Neural progenitor cell (in vitro differentiated cells): ENCODE results near the gene CINP. TPM values are rescaled to one million over a fixed set of nuclear protein-coding genes. Genes with fewer than 3 reads are reported as not detected.

Experiments used
- DNase-seq: peaks from one replicate; pipeline ENCODE4 v3.0.0-alpha.2; 2016; ENCODE audit warnings: low spot score
- H2AFZ ChIP-seq: fragments of 200-600 bp; sonication (generic); replicated peaks from 2 replicates; pipeline ENCODE4 v1.6.1; 2016; ENCODE audit warnings: antibody characterized with exemption
- H3F3A ChIP-seq: fragments of 200-600 bp; sonication (generic); 2 replicates; pipeline ENCODE4 v1.6.1; 2016; ENCODE audit warnings: antibody characterized with exemption, low read depth
- H3K27ac ChIP-seq: fragments of 200-600 bp; sonication (generic); 2 replicates; pipeline ENCODE4 v1.5.1; 2016; ENCODE audit warnings: mild to moderate bottlenecking
- H3K27me3 ChIP-seq: fragments of 200-600 bp; sonication (generic); 2 replicates; pipeline ENCODE4 v1.6.1; 2016; ENCODE audit warnings: mild to moderate bottlenecking, moderate library complexity
- H3K36me3 ChIP-seq: fragments of 200-600 bp; sonication (generic); 2 replicates; pipeline ENCODE4 v1.5.1; 2016
- H3K4me1 ChIP-seq: fragments of 200-600 bp; sonication (generic); 2 replicates; pipeline ENCODE4 v1.6.1; 2016; ENCODE audit warnings: mixed run types
- H3K4me2 ChIP-seq: fragments of 200-600 bp; sonication (generic); 2 replicates; pipeline ENCODE4 v1.6.1; 2016
- H3K4me3 ChIP-seq: fragments of 200-600 bp; sonication (generic); 2 replicates; pipeline ENCODE4 v1.5.1; 2016
- H3K79me2 ChIP-seq: fragments of 200-600 bp; sonication (generic); 2 replicates; pipeline ENCODE4 v1.6.1; 2016; ENCODE audit warnings: low read depth
- H3K9ac ChIP-seq: fragments of 200-600 bp; sonication (generic); 2 replicates; pipeline ENCODE4 v1.6.1; 2016
- H3K9me3 ChIP-seq: fragments of 200-600 bp; sonication (generic); 2 replicates; pipeline ENCODE4 v1.5.1; 2016; ENCODE audit warnings: low read depth
- H4K20me1 ChIP-seq: fragments of 200-600 bp; sonication (generic); 2 replicates; pipeline ENCODE4 v1.6.1; 2016; ENCODE audit warnings: low read depth
- H3K27ac Mint-ChIP-seq: 3 replicates; pipeline ENCODE4 v1.8.0; 2021; ENCODE audit warnings: mixed read lengths
- H3K27me3 Mint-ChIP-seq: 2 replicates; pipeline ENCODE4 v1.8.0; 2022; ENCODE audit warnings: low read depth, mild to moderate bottlenecking, inconsistent platforms, moderate library complexity, mixed read lengths; ENCODE audit not compliant: insufficient read depth
- H3K36me3 Mint-ChIP-seq: 3 replicates; pipeline ENCODE4 v1.8.0; 2021; ENCODE audit warnings: mixed read lengths
- H3K4me1 Mint-ChIP-seq: 3 replicates; pipeline ENCODE4 v1.8.0; 2021; ENCODE audit warnings: mixed read lengths
- H3K4me3 Mint-ChIP-seq: 3 replicates; pipeline ENCODE4 v1.8.0; 2021; ENCODE audit warnings: mild to moderate bottlenecking, moderate library complexity, mixed read lengths
- H3K9me3 Mint-ChIP-seq: 3 replicates; pipeline ENCODE4 v1.8.0; 2020; ENCODE audit warnings: mixed read lengths
- EZH2 ChIP-seq: fragments of 200-600 bp; sonication (generic); IDR thresholded peaks from 2 replicates; pipeline ENCODE4 v1.6.1; 2017; ENCODE audit warnings: antibody characterized with exemption, mild to moderate bottlenecking, moderate library complexity
- EZH2phosphoT487 ChIP-seq: fragments of 200-600 bp; sonication (generic); IDR thresholded peaks from 2 replicates; pipeline ENCODE4 v1.6.1; 2017; ENCODE audit warnings: antibody characterized with exemption
- total RNA-seq: library from RNA; depleted of rRNA; stranded (reverse); fragments of >200 nt; gene quantifications from 2 replicates; pipeline ENCODE4 v1.2.3, GENCODE V29; 2015; ENCODE audit warnings: low replicate concordance
- TF ChIP-seq, protein P1 (sequence below): fragments of 200-600 bp; sonication (generic); IDR thresholded peaks from 2 replicates; pipeline ENCODE4 v1.5.1; 2017; ENCODE audit warnings: antibody characterized with exemption, mild to moderate bottlenecking

Gene CINP
- total RNA-seq, 1 donor from 2014 or later = 53.5 TPM

DNA sequence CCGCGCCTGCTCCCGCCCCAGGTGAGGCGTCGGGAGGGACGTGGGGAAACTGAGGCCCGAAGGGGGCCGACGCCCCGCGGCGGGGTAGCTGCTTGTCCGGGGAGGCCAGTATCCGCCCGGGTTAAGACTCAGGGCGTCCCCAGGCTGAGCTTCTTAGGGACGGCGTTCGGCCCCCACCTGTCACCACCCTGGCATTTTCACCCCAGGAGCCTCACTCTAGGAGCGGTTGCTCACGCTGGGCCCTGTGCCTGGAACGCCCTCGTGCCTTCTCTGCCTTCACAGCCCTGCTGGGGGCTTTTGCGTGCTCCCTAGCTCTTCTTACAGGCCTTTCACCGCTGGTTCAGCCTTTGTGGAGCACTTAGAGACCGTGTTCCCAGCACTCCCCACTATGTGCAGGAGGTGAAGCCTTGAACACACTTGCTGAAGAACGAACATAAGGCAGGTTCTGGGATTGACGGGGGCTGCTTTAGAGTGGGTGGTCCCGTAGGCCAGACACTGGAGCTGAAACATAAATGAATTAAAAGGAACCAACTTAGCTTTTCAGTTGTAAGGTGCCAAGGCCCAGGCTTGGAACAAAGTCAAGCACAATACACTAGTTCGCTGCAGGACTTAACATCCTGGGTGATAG is 42.5 kb downstream of the CINP start:
- Mint-ChIP-seq H3K36me3 (peaks cover 3% of the 10 kb centered on the region), H3K9me3 (peaks cover 5% of the 10 kb centered on the region), H3K27me3 (peaks cover 24% of the 10 kb centered on the region), H3K27ac (peak overlapping the region; percentile 94), H3K4me1 (peaks cover 43% of the 10 kb centered on the region), H3K4me3 (peak overlapping the region; percentile 97)
- H3K79me2 ChIP-seq = peaks cover 11% of the 10 kb centered on the region
- H3K27me3 ChIP-seq = peaks cover 6% of the 10 kb centered on the region
- peak overlapping the region; percentile 92 for H3K4me3 ChIP-seq
- H3K36me3 ChIP-seq = no peaks in the 10 kb centered on the region
- TF ChIP-seq EZH2phosphoT487 (no peak), EZH2 (no peak)
- TF ChIP-seq, protein P1, sequence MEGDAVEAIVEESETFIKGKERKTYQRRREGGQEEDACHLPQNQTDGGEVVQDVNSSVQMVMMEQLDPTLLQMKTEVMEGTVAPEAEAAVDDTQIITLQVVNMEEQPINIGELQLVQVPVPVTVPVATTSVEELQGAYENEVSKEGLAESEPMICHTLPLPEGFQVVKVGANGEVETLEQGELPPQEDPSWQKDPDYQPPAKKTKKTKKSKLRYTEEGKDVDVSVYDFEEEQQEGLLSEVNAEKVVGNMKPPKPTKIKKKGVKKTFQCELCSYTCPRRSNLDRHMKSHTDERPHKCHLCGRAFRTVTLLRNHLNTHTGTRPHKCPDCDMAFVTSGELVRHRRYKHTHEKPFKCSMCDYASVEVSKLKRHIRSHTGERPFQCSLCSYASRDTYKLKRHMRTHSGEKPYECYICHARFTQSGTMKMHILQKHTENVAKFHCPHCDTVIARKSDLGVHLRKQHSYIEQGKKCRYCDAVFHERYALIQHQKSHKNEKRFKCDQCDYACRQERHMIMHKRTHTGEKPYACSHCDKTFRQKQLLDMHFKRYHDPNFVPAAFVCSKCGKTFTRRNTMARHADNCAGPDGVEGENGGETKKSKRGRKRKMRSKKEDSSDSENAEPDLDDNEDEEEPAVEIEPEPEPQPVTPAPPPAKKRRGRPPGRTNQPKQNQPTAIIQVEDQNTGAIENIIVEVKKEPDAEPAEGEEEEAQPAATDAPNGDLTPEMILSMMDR = no peak
- DNase-seq = peak; percentile 62
- H3K4me2 ChIP-seq = peak overlapping the region; percentile 94
- no peaks in the 10 kb centered on the region for H4K20me1 ChIP-seq
- H3K4me1 ChIP-seq = peaks cover 23% of the 10 kb centered on the region
- no peaks in the 10 kb centered on the region for H3K9me3 ChIP-seq
- peak overlapping the region; percentile 48 for H2AFZ ChIP-seq
- peaks cover 45% of the 10 kb centered on the region for H3F3A ChIP-seq
- no peak overlapping the region for H3K27ac ChIP-seq
- H3K9ac ChIP-seq = peak overlapping the region; percentile 77

DNA sequence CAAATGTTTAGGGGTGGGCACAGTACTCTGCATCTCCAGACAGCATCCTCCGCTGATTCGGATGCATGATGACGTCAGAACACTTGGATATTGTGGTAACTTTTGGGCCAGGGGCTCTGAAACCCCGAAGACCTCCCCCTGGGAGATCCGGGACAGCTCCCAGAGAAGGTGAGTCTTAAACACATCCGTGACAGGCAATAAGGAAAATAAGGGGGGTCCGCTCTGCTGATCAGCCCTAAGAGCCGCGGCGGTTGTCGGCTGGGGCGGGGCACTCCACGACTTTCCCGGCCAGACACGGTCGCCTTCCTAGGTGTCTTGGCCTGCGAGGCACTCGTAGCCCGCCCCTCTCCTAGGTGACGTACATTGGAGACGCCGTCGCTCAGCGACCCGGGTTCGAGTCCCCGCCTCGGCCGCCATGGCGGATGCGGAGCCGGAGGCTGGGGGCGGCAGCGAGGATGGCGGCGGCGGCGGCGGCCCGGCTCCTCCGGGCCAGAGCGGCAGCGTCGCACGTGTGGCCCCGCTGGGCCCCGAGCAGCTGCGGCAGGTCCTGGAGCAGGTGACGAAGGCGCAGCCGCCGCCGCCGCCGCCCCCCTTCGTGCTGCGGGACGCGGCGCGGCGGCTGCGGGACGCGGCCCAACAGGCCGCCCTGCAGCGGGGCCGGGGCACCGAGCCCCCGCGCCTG is 43.2 kb downstream of the CINP start, which contains the start of gene ZNF839:
Gene ZNF839, plus strand, starts transcription at position 396 of the 682 bp plus-strand sequence. Its CDS starts 20 bp downstream, at position 416.
- H3K36me3 ChIP-seq = no peaks in the 10 kb centered on the region
- H3K36me3 Mint-ChIP-seq = peaks cover 3% of the 10 kb centered on the region
- H3K4me1 Mint-ChIP-seq = peaks cover 49% of the 10 kb centered on the region
- H3K27ac ChIP-seq = no peak within 1 kb of the TSS
- H3K79me2 ChIP-seq = peaks cover 11% of the 10 kb centered on the region
- H3K27ac Mint-ChIP-seq = peak within 1 kb of the TSS; percentile 98
- H2AFZ ChIP-seq = peak within 1 kb of the TSS; percentile 99
- peaks cover 24% of the 10 kb centered on the region for H3K27me3 Mint-ChIP-seq
- H3F3A ChIP-seq = peaks cover 48% of the 10 kb centered on the region
- peak within 1 kb of the TSS; percentile 92 for H3K4me3 ChIP-seq
- peak within 1 kb of the TSS; percentile 77 for H3K9ac ChIP-seq
- H4K20me1 ChIP-seq = no peaks in the 10 kb centered on the region
- TF ChIP-seq EZH2 (no peak), EZH2phosphoT487 (no peak)
- TF ChIP-seq, protein P1 = no peak
- H3K9me3 Mint-ChIP-seq = peaks cover 5% of the 10 kb centered on the region
- H3K4me1 ChIP-seq = peaks cover 23% of the 10 kb centered on the region
- H3K9me3 ChIP-seq = no peaks in the 10 kb centered on the region
- H3K4me3 Mint-ChIP-seq = peak within 1 kb of the TSS; percentile 97
- H3K27me3 ChIP-seq = peaks cover 12% of the 10 kb centered on the region
- DNase-seq = peak; percentile 93
- peak within 1 kb of the TSS; percentile 95 for H3K4me2 ChIP-seq

DNA sequence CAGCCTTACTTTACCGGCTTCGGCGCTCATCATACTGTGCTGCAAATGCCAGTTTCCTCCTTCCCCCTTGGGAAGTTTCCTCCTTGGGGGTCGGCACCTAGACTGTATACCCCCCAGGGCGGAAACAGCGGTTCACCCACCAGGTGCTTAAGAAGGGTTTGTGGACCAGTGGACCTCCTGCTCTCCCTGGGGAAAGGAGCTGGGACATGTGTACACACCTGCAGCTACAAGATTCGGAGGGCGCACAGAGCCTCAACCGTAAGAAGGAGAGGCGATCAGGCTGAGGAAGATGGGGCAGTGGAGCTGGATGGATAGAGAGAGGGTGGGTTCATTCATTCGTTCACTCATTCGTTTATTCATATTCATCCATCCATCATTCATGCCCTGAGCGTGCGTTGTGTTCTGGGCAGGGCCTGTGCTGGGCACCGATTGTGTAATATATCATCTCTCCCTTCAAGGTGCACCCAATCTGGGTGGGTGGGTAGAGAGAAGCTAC is 43.9 kb downstream of the CINP start:
- H2AFZ ChIP-seq = peak overlapping the region; percentile 99

More for the DNA sequence above, 43.9 kb downstream of the CINP start:
- H3K36me3 Mint-ChIP-seq = peaks cover 3% of the 10 kb centered on the region
- H3K4me2 ChIP-seq = peak overlapping the region; percentile 95
- TF ChIP-seq EZH2phosphoT487 (no peak), EZH2 (no peak)
- TF ChIP-seq, protein P1 = no peak
- peaks cover 48% of the 10 kb centered on the region for H3F3A ChIP-seq
- H3K4me1 Mint-ChIP-seq = peaks cover 54% of the 10 kb centered on the region
- H3K27ac Mint-ChIP-seq = peak overlapping the region; percentile 98
- H3K4me3 Mint-ChIP-seq = peak overlapping the region; percentile 97
- peak overlapping the region; percentile 92 for H3K4me3 ChIP-seq
- peaks cover 5% of the 10 kb centered on the region for H3K9me3 Mint-ChIP-seq
- no peaks in the 10 kb centered on the region for H3K9me3 ChIP-seq
- peaks cover 23% of the 10 kb centered on the region for H3K4me1 ChIP-seq
- H3K27me3 ChIP-seq = peaks cover 16% of the 10 kb centered on the region
- no peaks in the 10 kb centered on the region for H4K20me1 ChIP-seq
- DNase-seq = no peak
- H3K36me3 ChIP-seq = no peaks in the 10 kb centered on the region
- H3K79me2 ChIP-seq = peaks cover 11% of the 10 kb centered on the region
- peaks cover 24% of the 10 kb centered on the region for H3K27me3 Mint-ChIP-seq
- H3K27ac ChIP-seq = no peak overlapping the region
- H3K9ac ChIP-seq = peak overlapping the region; percentile 40
